GM12878 (cell line): Measurements from ENCODE around the gene HTR4. TPM values are rescaled to one million over a fixed set of nuclear protein-coding genes. Genes with fewer than 3 reads are reported as not detected.

Experiments used
- ATAC-seq: fragments of 200-7000 bp; cut with Tn5 transposase; 3 replicates; pipeline ENCODE4 v1.9.1; 2020; ENCODE audit warnings: mild to moderate bottlenecking, moderate library complexity
- BruUV-seq: library from RNA; stranded (reverse); fragments of 400-500 nt; replicated peaks from 2 replicates; lab custom pipeline; 2021; lab: Mats Ljungman, UMichigan
- CTCF ChIA-PET: fragments of 300-600 bp; sonication (Branson Sonifier 250); formaldehyde crosslinking; extraction: SDS; loops from one replicate; lab custom pipeline; 2021; ENCODE audit warnings: inconsistent platforms; lab: Yijun Ruan, JAX
- POLR2A ChIA-PET: fragments of 350-600 bp; formaldehyde crosslinking; extraction: SDS; loops from one replicate; lab custom pipeline; 2021; ENCODE audit warnings: inconsistent platforms; lab: Charles Lee
- RAD21 ChIA-PET: fragments of 300-600 bp; sonication (Branson Sonifier 250); formaldehyde crosslinking; loops from one replicate; lab custom pipeline; 2023; ENCODE audit warnings: antibody characterized with exemption; ENCODE audit not compliant: unreplicated experiment; lab: Charles Lee
- SMC1A ChIA-PET: fragments of 300-600 bp; sonication (Branson Sonifier 250); formaldehyde crosslinking; loops from one replicate; lab custom pipeline; 2023; ENCODE audit not compliant: unreplicated experiment, uncharacterized antibody; lab: Charles Lee
- DNase-seq: peaks from one replicate; pipeline ENCODE4 v3.0.0-alpha.2; 2011; ENCODE audit warnings: low read depth, low spot score
- FAIRE-seq: peaks from 3 replicates; lab custom pipeline; 2011; peaks lifted over from hg19 to GRCh38; lab: Jason Lieb, UNC
- H2AFZ ChIP-seq: 2 replicates; pipeline ENCODE4 v1.6.0; 2011; ENCODE audit warnings: low read depth, low read length, control low read depth; ENCODE audit not compliant: control insufficient read depth
- H3K27ac ChIP-seq: 2 replicates; pipeline ENCODE4 v1.5.1; 2011; ENCODE audit warnings: control low read depth; ENCODE audit not compliant: control insufficient read depth, insufficient read depth
- H3K27me3 ChIP-seq, 2 experiments: replicated peaks in 1 of 2; 2 replicates each; pipeline versions ENCODE4 v1.6.0 to v1.6.1; 2011; ENCODE audit warnings: low read length in 1 of 2; ENCODE audit not compliant: control insufficient read depth in 2 of 2, insufficient read depth in 2 of 2
- H3K36me3 ChIP-seq, 2 experiments: 2 replicates each; pipeline ENCODE4 v1.5.1; 2011; ENCODE audit warnings: low read length in 1 of 2; ENCODE audit not compliant: control insufficient read depth in 2 of 2, insufficient read depth in 2 of 2
- H3K4me1 ChIP-seq: 2 replicates; pipeline ENCODE4 v1.6.1; 2011; ENCODE audit warnings: mild to moderate bottlenecking, low read length, moderate library complexity, mixed read lengths; ENCODE audit not compliant: control insufficient read depth, insufficient read depth
- H3K4me2 ChIP-seq: 2 replicates; pipeline ENCODE4 v1.6.0; 2011; ENCODE audit warnings: control low read depth; ENCODE audit not compliant: control insufficient read depth, insufficient read depth
- H3K4me3 ChIP-seq: fragments of 200-600 bp; sonication (generic); 2 replicates; pipeline ENCODE4 v1.5.1; 2016
- H3K79me2 ChIP-seq: 2 replicates; pipeline ENCODE4 v1.6.0; 2011; ENCODE audit warnings: low read length; ENCODE audit not compliant: control insufficient read depth, insufficient read depth
- H3K9ac ChIP-seq: 2 replicates; pipeline ENCODE4 v1.8.0; 2011; ENCODE audit warnings: low read length, control low read depth, mixed read lengths; ENCODE audit not compliant: control insufficient read depth, insufficient read depth
- H3K9me3 ChIP-seq: replicated peaks from 3 replicates; pipeline ENCODE4 v1.5.1; 2011; ENCODE audit warnings: mild to moderate bottlenecking, low read length; ENCODE audit not compliant: control insufficient read depth, insufficient read depth
- H4K20me1 ChIP-seq: 2 replicates; pipeline ENCODE4 v1.6.0; 2011; ENCODE audit not compliant: control insufficient read depth, insufficient read depth
- BACH1 ChIP-seq: fragments of 450-650 bp; IDR thresholded peaks from 2 replicates; pipeline ENCODE4 v1.6.1; 2017; ENCODE audit warnings: mild to moderate bottlenecking, borderline replicate concordance
- BCLAF1 ChIP-seq: fragments of 450-650 bp; IDR thresholded peaks from 2 replicates; pipeline ENCODE4 v1.6.1; 2017; ENCODE audit warnings: antibody characterized with exemption, mild to moderate bottlenecking, moderate library complexity
- CEBPB ChIP-seq, 2 experiments: fragments of 150-350 bp in 1 of 2; IDR thresholded peaks; 2 replicates each; pipeline ENCODE4 v1.6.1; 2012 to 2014; ENCODE audit warnings: low read depth in 2 of 2, low read length in 2 of 2, borderline replicate concordance in 1 of 2, inconsistent platforms in 1 of 2
- CREB1 ChIP-seq: IDR thresholded peaks from 2 replicates; pipeline ENCODE4 v1.6.1; 2012; ENCODE audit warnings: low read depth, mild to moderate bottlenecking, inconsistent platforms
- HCFC1 ChIP-seq: fragments of 150-350 bp; IDR thresholded peaks from 2 replicates; pipeline ENCODE4 v1.6.1; 2014; ENCODE audit warnings: low read length
- IKZF1 ChIP-seq: fragments of 450-650 bp; conservative IDR thresholded peaks from 2 replicates; pipeline ENCODE4 v1.6.1; 2017; ENCODE audit warnings: antibody characterized with exemption, mild to moderate bottlenecking
- MXI1 ChIP-seq: fragments of 150-350 bp; IDR thresholded peaks from 2 replicates; pipeline ENCODE4 v1.6.1; 2011; ENCODE audit warnings: low read depth, mild to moderate bottlenecking, inconsistent platforms, low read length, improper control_type of control experiment
- NR2C1 ChIP-seq: fragments of 450-650 bp; IDR thresholded peaks from 2 replicates; pipeline ENCODE4 v1.6.1; 2017; ENCODE audit warnings: antibody characterized with exemption, mild to moderate bottlenecking, moderate library complexity
- WGBS: methylation state at CpG from one replicate; pipeline ENCODE4 v1.1.6; 2016; ENCODE audit warnings: low lambda C conversion rate; ENCODE audit not compliant: insufficient replicate concordance, insufficient coverage; ENCODE audit errors: missing lambda C conversion rate; 5-methylcytosine and 5-hydroxymethylcytosine counted together
- in situ Hi-C: fragments of 300-500 bp; cut with MboI; formaldehyde crosslinking; loops from 9 replicates; pipeline ENCODE4 v1.14.3; 2018; ENCODE audit warnings: mixed read lengths
- intact Hi-C: fragments of 100-400 bp; cut with micrococcal nuclease; formaldehyde crosslinking; loops from one replicate; pipeline ENCODE4 v1.14.2; 2022; ENCODE audit not compliant: unreplicated experiment
- polyA plus RNA-seq, 11 experiments: library from polyadenylated mRNA; depleted of rRNA in 4 of 11; unstranded in 6 of 11; stranded (reverse) in 5 of 11; fragments of >200 nt; fragmentation: Nextera tagmentation in 4 of 11; fragmentation: Illumina TruSeq in 1 of 11; extraction: Ambion mirVana in 4 of 11; extraction: Trizol in 1 of 11; gene quantifications; 1 replicate in 1 of 11; 2 replicates in 10 of 11; pipeline versions ENCODE4 v1.2.1 to v1.2.3, GENCODE V29; 2011 to 2016; ENCODE audit warnings: inconsistent platforms in 2 of 11, missing spikeins in 2 of 11, low read depth in 1 of 11
- total RNA-seq, 4 experiments: library from RNA; depleted of rRNA in 3 of 4; stranded (reverse); fragments of >200 nt in 3 of 4; fragmentation: Illumina TruSeq in 1 of 4; extraction: Trizol in 1 of 4; gene quantifications; 2 replicates each; pipeline versions ENCODE4 v1.2.1 to v1.2.3, GENCODE V29; 2013 to 2021
- TF ChIP-seq, protein P1 (sequence below): IDR thresholded peaks from 2 replicates; pipeline ENCODE4 v1.6.1; 2011; ENCODE audit warnings: borderline replicate concordance, low read depth, mild to moderate bottlenecking, moderate library complexity, mixed read lengths, low read length; ENCODE audit not compliant: insufficient read depth; ENCODE audit errors: extremely low read length

The HTR4 gene
- total and polyA plus RNA-seq, 10 of the 15 experiments (the other 5 are each of a cell fraction or from before 2014, with no cell fraction given): not detected

DNA sequence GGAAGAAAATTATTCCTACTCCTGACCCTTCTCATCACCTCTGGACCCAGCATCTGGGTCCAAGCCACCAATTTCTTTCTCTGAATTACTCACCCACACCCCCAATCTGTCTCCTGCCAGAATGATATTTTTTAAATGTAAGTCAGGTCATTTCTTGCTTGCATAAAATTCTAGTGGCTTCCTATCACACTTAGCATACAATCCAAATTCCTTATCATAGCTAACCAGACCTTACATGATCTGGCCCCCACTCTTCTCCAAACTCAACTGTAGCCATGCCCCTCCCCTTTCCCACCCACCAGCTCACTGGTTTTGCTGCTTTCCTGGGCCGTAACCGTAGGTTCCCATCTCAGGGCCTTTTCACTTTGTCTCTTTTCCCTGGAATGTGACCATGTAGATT, 15.2 kb downstream of the HTR4 start:
- no peaks in the 10 kb centered on the region for H3K36me3 ChIP-seq
- in situ Hi-C loops: no loop called here
- CTCF ChIA-PET: interaction anchor here (1.1 kb wide), 1 partner anchor 9 kb away, joined by 3 read pairs; no protein-coding TSS in a partner anchor
- SMC1A ChIA-PET: no interaction called here
- no peak overlapping the region for H3K4me2 ChIP-seq
- TF ChIP-seq HCFC1 (no peak), BACH1 (no peak), IKZF1 (no peak), CEBPB (IDR thresholded peaks at IDR 0.05; ENCODE audit: borderline replicate concordance in 1 of 2, low read depth in 2 of 2, low read length in 2 of 2) (no peak), MXI1 (no peak), BCLAF1 (no peak), NR2C1 (no peak), CREB1 (no peak)
- TF ChIP-seq, protein P1, sequence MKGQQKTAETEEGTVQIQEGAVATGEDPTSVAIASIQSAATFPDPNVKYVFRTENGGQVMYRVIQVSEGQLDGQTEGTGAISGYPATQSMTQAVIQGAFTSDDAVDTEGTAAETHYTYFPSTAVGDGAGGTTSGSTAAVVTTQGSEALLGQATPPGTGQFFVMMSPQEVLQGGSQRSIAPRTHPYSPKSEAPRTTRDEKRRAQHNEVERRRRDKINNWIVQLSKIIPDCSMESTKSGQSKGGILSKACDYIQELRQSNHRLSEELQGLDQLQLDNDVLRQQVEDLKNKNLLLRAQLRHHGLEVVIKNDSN: no peak
- POLR2A ChIA-PET: no interaction called here
- intact Hi-C loops: no loop called here
- H2AFZ ChIP-seq: no peak overlapping the region
- no peak overlapping the region for H3K4me3 ChIP-seq
- H3K9me3 ChIP-seq: no peaks in the 10 kb centered on the region
- no peaks in the 10 kb centered on the region; a peak in 2 of 4 replicates for H3K27me3 ChIP-seq
- no TSS peak for BruUV-seq
- no peaks in the 10 kb centered on the region for H3K4me1 ChIP-seq
- H3K27ac ChIP-seq: no peak overlapping the region
- H4K20me1 ChIP-seq: no peaks in the 10 kb centered on the region
- FAIRE-seq: no peak
- DNase-seq: no peak
- RAD21 ChIA-PET: no interaction called here
- no peaks in the 10 kb centered on the region for H3K79me2 ChIP-seq
- ATAC-seq: no peak
- WGBS: 56% methylated on average over 2 of the region's 2 CpGs
- no peak overlapping the region for H3K9ac ChIP-seq
